ENCODE results near the gene UBA7. TPM values are rescaled to one million over a fixed set of nuclear protein-coding genes. Genes with fewer than 3 reads are reported as not detected.

The UBA7 gene
- total RNA-seq, 1 experiment from 2014 or later: 0.85 TPM

DNA sequence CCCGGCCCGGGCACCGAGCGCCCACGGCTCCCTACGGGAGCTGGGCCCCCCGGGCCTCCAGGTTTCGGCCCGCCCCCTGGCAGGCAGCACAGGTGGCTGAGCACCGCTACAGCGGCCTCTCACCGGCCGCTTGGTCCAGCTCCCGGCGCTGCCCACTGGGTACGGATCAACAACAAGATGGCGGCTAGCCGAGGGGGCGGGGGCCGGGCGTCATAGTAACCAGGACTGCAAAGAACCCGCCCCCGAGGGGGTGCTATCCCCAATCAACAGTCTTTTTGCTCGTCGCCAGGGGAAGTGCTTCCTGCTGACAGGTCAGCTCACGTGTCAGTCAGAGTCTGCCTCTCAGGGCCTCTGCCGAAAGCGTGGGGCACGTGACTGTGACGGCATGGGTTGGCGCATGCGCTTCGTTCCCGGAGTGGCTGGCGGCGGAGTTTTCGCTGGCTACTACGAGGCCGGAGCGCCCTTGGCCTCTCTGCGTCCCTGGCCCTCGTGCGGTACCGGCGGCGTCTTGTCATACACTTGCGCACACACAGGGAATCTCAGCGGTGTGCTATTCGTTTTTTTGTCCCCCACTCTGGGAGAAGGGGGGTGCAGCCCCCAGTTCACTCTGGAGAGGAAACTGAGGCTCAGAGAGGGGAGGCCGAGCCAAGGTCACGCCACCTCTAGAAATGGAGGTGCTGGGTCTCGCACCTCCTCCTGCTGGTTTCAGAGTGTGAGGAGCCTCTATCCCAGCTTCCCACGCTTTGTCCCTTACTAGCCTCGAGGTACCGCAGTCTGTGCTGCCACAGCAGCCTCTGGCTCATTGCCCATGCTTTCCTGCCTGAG is 27.2 kb downstream of the UBA7 start, which contains the start of gene IP6K1:
Gene IP6K1, minus strand, starts transcription at position 186 of the 825 bp plus-strand sequence. CDS start 38,502 bp downstream, outside the sequence.
- Histone ChIP-seq H3K79me2 (ENCODE audit: insufficient read depth, low read length) (peaks cover 2% of the 10 kb centered on the region; the same call in 1 of the 2 replicates), H3K14ac (ENCODE audit: insufficient read depth, low read length) (peak within 1 kb of the TSS; percentile 52; the same call in 1 of the 2 replicates), H3K18ac (ENCODE audit: insufficient read length, low read depth, low read length) (peak within 1 kb of the TSS; percentile 8), H3K56ac (ENCODE audit: insufficient read length, low read depth, low read length) (no peak within 1 kb of the TSS), H3K23me2 (ENCODE audit: insufficient read length, low read depth, low read length, poor library complexity, severe bottlenecking) (peaks cover 5% of the 10 kb centered on the region), H3K4me1 (ENCODE audit: insufficient read depth, low read length) (no peaks in the 10 kb centered on the region), H3K4me2 (ENCODE audit: insufficient read depth, insufficient read length, low read length) (peak within 1 kb of the TSS; percentile 73), H2BK120ac (ENCODE audit: low read depth, low read length, poor library complexity, severe bottlenecking) (no peak within 1 kb of the TSS), H3K27ac (ENCODE audit: insufficient read length, low read depth, low read length) (no peak within 1 kb of the TSS), H3K9me3 (ENCODE audit: control insufficient read depth, low read depth, low read length) (no peaks in the 10 kb centered on the region), H2AK5ac (ENCODE audit: insufficient read length, low read length) (no peak within 1 kb of the TSS), H2BK12ac (ENCODE audit: insufficient read length, low read depth, low read length) (no peak within 1 kb of the TSS), H3K23ac (ENCODE audit: insufficient read length, low read depth, low read length) (no peak within 1 kb of the TSS), H2BK5ac (ENCODE audit: insufficient read length, low read length) (no peak within 1 kb of the TSS), H2BK20ac (ENCODE audit: low read depth, low read length, poor library complexity, severe bottlenecking) (no peak within 1 kb of the TSS), H3T11ph (ENCODE audit: low read length) (no peak within 1 kb of the TSS), H4K20me1 (ENCODE audit: control insufficient read depth, insufficient read depth, insufficient read length) (no peaks in the 10 kb centered on the region), H4K5ac (ENCODE audit: insufficient read length, low read depth, low read length) (no peak within 1 kb of the TSS), H3K79me1 (ENCODE audit: insufficient read depth, low read depth, low read length, poor library complexity, severe bottlenecking) (peaks cover 6% of the 10 kb centered on the region), H3K4ac (ENCODE audit: low read depth, low read length) (no peak within 1 kb of the TSS), H4K8ac (replicated peaks; ENCODE audit: insufficient read length, low read depth, low read length) (no peak within 1 kb of the TSS), H3K27me3 (ENCODE audit: insufficient read depth, low read length) (no peaks in the 10 kb centered on the region; the same call in 1 of the 2 replicates), H3K9ac (ENCODE audit: extremely low read depth, insufficient read length, low read length) (peak within 1 kb of the TSS; percentile 87), H2BK15ac (ENCODE audit: low read depth, low read length) (no peak within 1 kb of the TSS), H4K91ac (ENCODE audit: insufficient read length, low read depth, low read length) (no peak within 1 kb of the TSS), H2AFZ (ENCODE audit: low read length) (no peak within 1 kb of the TSS)
- Mint-ChIP-seq H3K4me3 (peak within 1 kb of the TSS; percentile 87 to 92), H3K9me3 (no peaks in the 10 kb centered on the region; a peak in 1 of 5 replicates), H3K36me3 (ENCODE audit: insufficient read depth in 1 of 3, low read depth in 3 of 3) (peaks cover 10 to 24% (median 22%) of the 10 kb centered on the region in 3 experiments), H3K4me1 (peaks cover 15 to 23% of the 10 kb centered on the region in 2 experiments), H3K27ac (peak within 1 kb of the TSS; percentile 90 to 97 (median 92)), H3K27me3 (ENCODE audit: low read depth) (no peaks in the 10 kb centered on the region; the same call in 1 of the 2 replicates)
- TF ChIP-seq, protein P1, sequence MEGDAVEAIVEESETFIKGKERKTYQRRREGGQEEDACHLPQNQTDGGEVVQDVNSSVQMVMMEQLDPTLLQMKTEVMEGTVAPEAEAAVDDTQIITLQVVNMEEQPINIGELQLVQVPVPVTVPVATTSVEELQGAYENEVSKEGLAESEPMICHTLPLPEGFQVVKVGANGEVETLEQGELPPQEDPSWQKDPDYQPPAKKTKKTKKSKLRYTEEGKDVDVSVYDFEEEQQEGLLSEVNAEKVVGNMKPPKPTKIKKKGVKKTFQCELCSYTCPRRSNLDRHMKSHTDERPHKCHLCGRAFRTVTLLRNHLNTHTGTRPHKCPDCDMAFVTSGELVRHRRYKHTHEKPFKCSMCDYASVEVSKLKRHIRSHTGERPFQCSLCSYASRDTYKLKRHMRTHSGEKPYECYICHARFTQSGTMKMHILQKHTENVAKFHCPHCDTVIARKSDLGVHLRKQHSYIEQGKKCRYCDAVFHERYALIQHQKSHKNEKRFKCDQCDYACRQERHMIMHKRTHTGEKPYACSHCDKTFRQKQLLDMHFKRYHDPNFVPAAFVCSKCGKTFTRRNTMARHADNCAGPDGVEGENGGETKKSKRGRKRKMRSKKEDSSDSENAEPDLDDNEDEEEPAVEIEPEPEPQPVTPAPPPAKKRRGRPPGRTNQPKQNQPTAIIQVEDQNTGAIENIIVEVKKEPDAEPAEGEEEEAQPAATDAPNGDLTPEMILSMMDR (conservative IDR thresholded peaks at IDR 0.05): no peak
- WGBS (ENCODE audit: extremely low coverage, insufficient read length, low lambda C conversion rate): no CpG with 5 or more reads among the region's 55 CpGs
- DNase-seq: peak; percentile 100

All from H9 (cell line).